ENCODE results near the gene NFE2L2.
A peak's percentile ranks its signal among the peaks of the same experiment; 100 is the strongest.
"Not testable (repeated sequence)": the region's sequence is repeated elsewhere in the genome, so short reads cannot be mapped to it uniquely, and the experiment has no call there.

Gene NFE2L2

GRCh38 chr2:177232098-177232704 lies 32.3 kb downstream of the NFE2L2 start:
- no peak for DNase-seq

GRCh38 chr2:177231270-177231669 lies 33.3 kb downstream of the NFE2L2 start:
- no peak for DNase-seq

GRCh38 chr2:177229442-177230242 lies 34.9 kb downstream of the NFE2L2 start:
- DNase-seq, result no peak

- no peak for DNase-seq
These were observed 38.6 kb downstream of the NFE2L2 start for GRCh38 chr2:177225965-177226360.

GRCh38 chr2:177223436-177223835 lies 41.1 kb downstream of the NFE2L2 start:
- DNase-seq, result not testable (repeated sequence)

GRCh38 chr2:177221970-177222369 lies 42.6 kb downstream of the NFE2L2 start:
- no peak for DNase-seq

- DNase-seq, result no peak
These were observed 43.0 kb downstream of the NFE2L2 start for GRCh38 chr2:177221534-177221933.

- DNase-seq, result not testable (repeated sequence)
These were observed 44.7 kb downstream of the NFE2L2 start for GRCh38 chr2:177219787-177220186.

- no peak for DNase-seq
These were observed 47.2 kb downstream of the NFE2L2 start for GRCh38 chr2:177217247-177217843.

GRCh38 chr2:177212891-177213856 lies 51.4 kb downstream of the NFE2L2 start:
- peak; percentile 88 for DNase-seq

GRCh38 chr2:177212106-177212890 lies 52.2 kb downstream of the NFE2L2 start, which contains the start of gene HNRNPA3:
Gene HNRNPA3 (plus strand): TSS chr2:177212794. CDS start chr2:177212800, 6 bp downstream.
- DNase-seq, result peak; percentile 98

GRCh38 chr2:177211576-177212105 lies 52.9 kb downstream of the NFE2L2 start:
- DNase-seq, result no peak

- DNase-seq, result no peak
These were observed 53.4 kb downstream of the NFE2L2 start for GRCh38 chr2:177211169-177211568.

- DNase-seq, result no peak
These were observed 57.4 kb downstream of the NFE2L2 start for GRCh38 chr2:177207101-177207500.

GRCh38 chr2:177204417-177204816 lies 60.1 kb downstream of the NFE2L2 start:
- no peak for DNase-seq

- DNase-seq, result no peak
These were observed 62.6 kb downstream of the NFE2L2 start for GRCh38 chr2:177201919-177202346.

GRCh38 chr2:177200419-177200818 lies 64.1 kb downstream of the NFE2L2 start:
- DNase-seq, result not testable (repeated sequence)

GRCh38 chr2:177195194-177195593 lies 69.3 kb downstream of the NFE2L2 start:
- DNase-seq, result no peak

- no peak for DNase-seq
These were observed 71.3 kb downstream of the NFE2L2 start for GRCh38 chr2:177193240-177193639.

- DNase-seq, result no peak
These were observed 71.7 kb downstream of the NFE2L2 start for GRCh38 chr2:177192788-177193187.

GRCh38 chr2:177190941-177191340 lies 73.6 kb downstream of the NFE2L2 start:
- no peak for DNase-seq

All from NCI-H774 (cell line).